ENCODE measurements around the gene IER5L.

IER5L gene

GRCh38 chr9:129211686-129212085 is 33.6 kb upstream of the IER5L start:
- no peak overlapping the region for H3K4me3 ChIP-seq (ENCODE audit: low read length)
- H2AFZ ChIP-seq (ENCODE audit: low read depth, low read length): no peak overlapping the region
- no peaks in the 10 kb centered on the region for H3K9me3 ChIP-seq (ENCODE audit: low read length)
- H3K36me3 ChIP-seq (ENCODE audit: insufficient read depth, low read length): no peaks in the 10 kb centered on the region
- H3K4me1 ChIP-seq (ENCODE audit: insufficient read depth, low read length): peaks cover 1% of the 10 kb centered on the region
- no peaks in the 10 kb centered on the region for H3K27me3 ChIP-seq (ENCODE audit: insufficient read depth, low read length)

DNA sequence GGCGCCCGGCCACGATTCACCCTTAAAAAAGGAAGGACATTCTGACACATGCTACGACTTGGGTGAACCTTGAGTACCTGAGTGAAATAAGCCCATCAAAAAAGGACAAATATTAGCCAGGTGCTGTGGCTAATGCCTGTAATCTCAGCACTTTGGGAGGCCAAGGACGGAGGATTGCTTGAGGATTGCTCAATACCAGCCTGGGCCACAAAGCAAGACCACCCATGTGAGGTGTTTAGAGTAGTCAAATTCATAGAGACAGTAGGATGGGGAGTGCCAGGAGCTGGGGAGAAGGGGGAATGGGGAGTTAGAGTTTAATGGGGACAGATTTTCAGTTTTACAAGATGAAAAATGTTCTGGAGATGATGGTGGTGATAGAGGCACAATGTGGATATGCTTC is 32.1 kb upstream of the IER5L start:
- Histone ChIP-seq H3K36me3 (ENCODE audit: insufficient read depth, low read length) (no peaks in the 10 kb centered on the region), H3K27me3 (ENCODE audit: insufficient read depth, low read length) (no peaks in the 10 kb centered on the region), H3K4me1 (ENCODE audit: insufficient read depth, low read length) (peaks cover 1% of the 10 kb centered on the region), H2AFZ (ENCODE audit: low read depth, low read length) (no peak overlapping the region), H3K4me3 (ENCODE audit: low read length) (no peak overlapping the region), H3K9me3 (ENCODE audit: low read length) (no peaks in the 10 kb centered on the region)

- no peak overlapping the region for H3K4me3 ChIP-seq (ENCODE audit: low read length)
- no peaks in the 10 kb centered on the region for H3K9me3 ChIP-seq (ENCODE audit: low read length)
- no peaks in the 10 kb centered on the region for H3K36me3 ChIP-seq (ENCODE audit: insufficient read depth, low read length)
- no peaks in the 10 kb centered on the region for H3K27me3 ChIP-seq (ENCODE audit: insufficient read depth, low read length)
- H3K4me1 ChIP-seq (ENCODE audit: insufficient read depth, low read length): peaks cover 1% of the 10 kb centered on the region
- H2AFZ ChIP-seq (ENCODE audit: low read depth, low read length): no peak overlapping the region
Observed at GRCh38 chr9:129209580-129209979, 31.5 kb upstream of the IER5L start.

- no peaks in the 10 kb centered on the region for H3K9me3 ChIP-seq (ENCODE audit: low read length)
- H3K4me3 ChIP-seq (ENCODE audit: low read length): no peak overlapping the region
- no peak overlapping the region for H2AFZ ChIP-seq (ENCODE audit: low read depth, low read length)
- peaks cover 1% of the 10 kb centered on the region for H3K4me1 ChIP-seq (ENCODE audit: insufficient read depth, low read length)
- H3K36me3 ChIP-seq (ENCODE audit: insufficient read depth, low read length): no peaks in the 10 kb centered on the region
- H3K27me3 ChIP-seq (ENCODE audit: insufficient read depth, low read length): no peaks in the 10 kb centered on the region
Observed at GRCh38 chr9:129209109-129209508, 31.0 kb upstream of the IER5L start.

- no peak overlapping the region for H2AFZ ChIP-seq (ENCODE audit: low read depth, low read length)
- H3K9me3 ChIP-seq (ENCODE audit: low read length): no peaks in the 10 kb centered on the region
- no peak overlapping the region for H3K4me3 ChIP-seq (ENCODE audit: low read length)
- H3K4me1 ChIP-seq (ENCODE audit: insufficient read depth, low read length): peaks cover 1% of the 10 kb centered on the region
- no peaks in the 10 kb centered on the region for H3K27me3 ChIP-seq (ENCODE audit: insufficient read depth, low read length)
- H3K36me3 ChIP-seq (ENCODE audit: insufficient read depth, low read length): no peaks in the 10 kb centered on the region
Observed at GRCh38 chr9:129208207-129209032, 30.4 kb upstream of the IER5L start.

GRCh38 chr9:129206905-129207304 is 28.8 kb upstream of the IER5L start:
- Histone ChIP-seq H3K4me3 (ENCODE audit: low read length) (no peak overlapping the region), H3K4me1 (ENCODE audit: insufficient read depth, low read length) (peaks cover 1% of the 10 kb centered on the region), H3K36me3 (ENCODE audit: insufficient read depth, low read length) (no peaks in the 10 kb centered on the region), H3K27me3 (ENCODE audit: insufficient read depth, low read length) (no peaks in the 10 kb centered on the region), H3K9me3 (ENCODE audit: low read length) (no peaks in the 10 kb centered on the region), H2AFZ (ENCODE audit: low read depth, low read length) (no peak overlapping the region)

- H2AFZ ChIP-seq (ENCODE audit: low read depth, low read length): no peak overlapping the region
- no peak overlapping the region for H3K4me3 ChIP-seq (ENCODE audit: low read length)
- H3K9me3 ChIP-seq (ENCODE audit: low read length): no peaks in the 10 kb centered on the region
- no peaks in the 10 kb centered on the region for H3K36me3 ChIP-seq (ENCODE audit: insufficient read depth, low read length)
- peaks cover 1% of the 10 kb centered on the region for H3K4me1 ChIP-seq (ENCODE audit: insufficient read depth, low read length)
- no peaks in the 10 kb centered on the region for H3K27me3 ChIP-seq (ENCODE audit: insufficient read depth, low read length)
Observed at GRCh38 chr9:129206401-129206800, 28.3 kb upstream of the IER5L start.

- Histone ChIP-seq H2AFZ (ENCODE audit: low read depth, low read length) (no peak overlapping the region), H3K36me3 (ENCODE audit: insufficient read depth, low read length) (no peaks in the 10 kb centered on the region), H3K27me3 (ENCODE audit: insufficient read depth, low read length) (no peaks in the 10 kb centered on the region), H3K4me1 (ENCODE audit: insufficient read depth, low read length) (no peaks in the 10 kb centered on the region), H3K9me3 (ENCODE audit: low read length) (no peaks in the 10 kb centered on the region), H3K4me3 (ENCODE audit: low read length) (no peak overlapping the region)
Observed at GRCh38 chr9:129204840-129205239, 26.8 kb upstream of the IER5L start.

DNA sequence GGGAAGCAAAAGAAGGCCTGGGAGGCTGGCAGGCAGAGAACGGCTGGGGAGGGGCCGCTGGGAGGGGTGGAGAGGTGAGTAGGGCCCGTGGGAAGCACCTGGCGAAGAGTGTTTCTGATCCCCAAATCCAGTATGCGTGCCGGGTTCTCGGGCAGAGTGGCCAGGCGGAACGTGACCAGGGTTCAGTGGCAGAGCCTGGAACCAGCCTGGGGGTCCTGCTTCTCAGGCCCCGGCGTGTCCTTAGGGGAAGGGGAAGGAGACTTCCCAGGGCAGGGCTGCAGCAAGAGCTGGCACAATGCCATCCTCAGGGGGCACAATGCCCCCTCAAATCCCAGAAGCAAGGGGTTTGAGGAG is 25.5 kb upstream of the IER5L start:
- H3K4me1 ChIP-seq (ENCODE audit: insufficient read depth, low read length): no peaks in the 10 kb centered on the region
- H3K27me3 ChIP-seq (ENCODE audit: insufficient read depth, low read length): no peaks in the 10 kb centered on the region
- H2AFZ ChIP-seq (ENCODE audit: low read depth, low read length): no peak overlapping the region
- H3K4me3 ChIP-seq (ENCODE audit: low read length): no peak overlapping the region
- no peaks in the 10 kb centered on the region for H3K36me3 ChIP-seq (ENCODE audit: insufficient read depth, low read length)
- H3K9me3 ChIP-seq (ENCODE audit: low read length): no peaks in the 10 kb centered on the region

- H3K4me3 ChIP-seq (ENCODE audit: low read length): peak overlapping the region; percentile 57
- H3K27me3 ChIP-seq (ENCODE audit: insufficient read depth, low read length): no peaks in the 10 kb centered on the region
- no peaks in the 10 kb centered on the region for H3K9me3 ChIP-seq (ENCODE audit: low read length)
- no peaks in the 10 kb centered on the region for H3K4me1 ChIP-seq (ENCODE audit: insufficient read depth, low read length)
- H3K36me3 ChIP-seq (ENCODE audit: insufficient read depth, low read length): no peaks in the 10 kb centered on the region
- peak overlapping the region; percentile 94 for H2AFZ ChIP-seq (ENCODE audit: low read depth, low read length)
Observed at GRCh38 chr9:129202613-129203555, 24.8 kb upstream of the IER5L start.

DNA sequence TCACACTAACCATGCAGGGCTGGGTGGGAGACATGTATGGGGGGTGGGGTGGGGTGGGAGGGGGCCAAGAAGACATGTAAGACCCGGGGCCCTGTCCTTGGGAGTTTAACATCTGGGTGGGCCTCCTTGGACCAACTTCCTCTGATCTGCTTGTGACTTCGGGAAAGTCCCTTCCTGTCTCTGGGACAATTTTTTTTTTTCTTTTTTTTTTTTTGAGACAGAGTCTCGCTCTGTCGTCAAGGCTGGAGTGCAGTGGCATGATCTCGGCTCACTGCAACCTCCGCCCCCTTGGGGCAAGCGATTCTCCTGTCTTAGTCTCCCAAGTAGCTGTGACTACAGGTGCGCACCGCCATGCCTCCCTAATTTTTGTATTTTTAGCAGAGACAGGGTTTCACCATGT is 23.8 kb upstream of the IER5L start:
- Histone ChIP-seq H3K9me3 (ENCODE audit: low read length) (no peaks in the 10 kb centered on the region), H3K36me3 (ENCODE audit: insufficient read depth, low read length) (no peaks in the 10 kb centered on the region), H3K4me3 (ENCODE audit: low read length) (no peak overlapping the region), H3K27me3 (ENCODE audit: insufficient read depth, low read length) (no peaks in the 10 kb centered on the region), H3K4me1 (ENCODE audit: insufficient read depth, low read length) (no peaks in the 10 kb centered on the region), H2AFZ (ENCODE audit: low read depth, low read length) (no peak overlapping the region)

- Histone ChIP-seq H3K9me3 (ENCODE audit: low read length) (no peaks in the 10 kb centered on the region), H3K4me1 (ENCODE audit: insufficient read depth, low read length) (no peaks in the 10 kb centered on the region), H3K36me3 (ENCODE audit: insufficient read depth, low read length) (no peaks in the 10 kb centered on the region), H3K27me3 (ENCODE audit: insufficient read depth, low read length) (no peaks in the 10 kb centered on the region), H3K4me3 (ENCODE audit: low read length) (no peak overlapping the region), H2AFZ (ENCODE audit: low read depth, low read length) (no peak overlapping the region)
Observed at GRCh38 chr9:129201289-129201688, 23.2 kb upstream of the IER5L start.

- Histone ChIP-seq H3K4me1 (ENCODE audit: insufficient read depth, low read length) (no peaks in the 10 kb centered on the region), H2AFZ (ENCODE audit: low read depth, low read length) (no peak overlapping the region), H3K27me3 (ENCODE audit: insufficient read depth, low read length) (no peaks in the 10 kb centered on the region), H3K4me3 (ENCODE audit: low read length) (no peak overlapping the region), H3K36me3 (ENCODE audit: insufficient read depth, low read length) (no peaks in the 10 kb centered on the region), H3K9me3 (ENCODE audit: low read length) (peaks cover 5% of the 10 kb centered on the region)
Observed at GRCh38 chr9:129200255-129200654, 22.2 kb upstream of the IER5L start.

All from neuron (in vitro differentiated cells).